ENCODE results near the gene PIK3CD.

Gene PIK3CD

GRCh38 chr1:9696793-9697192 is 45.3 kb downstream of the PIK3CD start:
- no peak overlapping the region for H3K4me3 ChIP-seq (replicated peaks; ENCODE audit: low read depth, low read length)
- no peak for DNase-seq (ENCODE audit: extremely low read depth, low read depth)
- no peak for TF ChIP-seq CTCF (IDR thresholded peaks at IDR 0.05; ENCODE audit: low read depth, low read length, missing control alignments)

- H3K4me3 ChIP-seq (replicated peaks; ENCODE audit: low read depth, low read length), result no peak overlapping the region
- no peak for TF ChIP-seq CTCF (IDR thresholded peaks at IDR 0.05; ENCODE audit: low read depth, low read length, missing control alignments)
- DNase-seq (ENCODE audit: extremely low read depth, low read depth), result no peak
Observed at GRCh38 chr1:9699361-9699760, 47.8 kb downstream of the PIK3CD start.

GRCh38 chr1:9700340-9700739 is 48.8 kb downstream of the PIK3CD start:
- no peak for DNase-seq (ENCODE audit: extremely low read depth, low read depth)
- no peak overlapping the region for H3K4me3 ChIP-seq (replicated peaks; ENCODE audit: low read depth, low read length)
- TF ChIP-seq CTCF (IDR thresholded peaks at IDR 0.05; ENCODE audit: low read depth, low read length, missing control alignments), result no peak

GRCh38 chr1:9701665-9702064 is 50.1 kb downstream of the PIK3CD start:
- no peak for TF ChIP-seq CTCF (IDR thresholded peaks at IDR 0.05; ENCODE audit: low read depth, low read length, missing control alignments)
- no peak for DNase-seq (ENCODE audit: extremely low read depth, low read depth)
- H3K4me3 ChIP-seq (replicated peaks; ENCODE audit: low read depth, low read length), result no peak overlapping the region

- no peak overlapping the region for H3K4me3 ChIP-seq (replicated peaks; ENCODE audit: low read depth, low read length)
- no peak for TF ChIP-seq CTCF (IDR thresholded peaks at IDR 0.05; ENCODE audit: low read depth, low read length, missing control alignments)
- no peak for DNase-seq (ENCODE audit: extremely low read depth, low read depth)
Observed at GRCh38 chr1:9703165-9703509, 51.6 kb downstream of the PIK3CD start.

GRCh38 chr1:9703681-9704080 is 52.1 kb downstream of the PIK3CD start:
- DNase-seq (ENCODE audit: extremely low read depth, low read depth), result no peak
- H3K4me3 ChIP-seq (replicated peaks; ENCODE audit: low read depth, low read length), result no peak overlapping the region
- no peak for TF ChIP-seq CTCF (IDR thresholded peaks at IDR 0.05; ENCODE audit: low read depth, low read length, missing control alignments)

- H3K4me3 ChIP-seq (replicated peaks; ENCODE audit: low read depth, low read length), result no peak overlapping the region
- TF ChIP-seq CTCF (IDR thresholded peaks at IDR 0.05; ENCODE audit: low read depth, low read length, missing control alignments), result no peak
- no peak for DNase-seq (ENCODE audit: extremely low read depth, low read depth)
Observed at GRCh38 chr1:9705337-9706093, 54.0 kb downstream of the PIK3CD start.
